HG03196 (cell line): ENCODE results near the gene RBMS2.

ENCODE experiments used
- ATAC-seq: cut with Tn5 transposase; IDR thresholded peaks from one replicate; pipeline ENCODE4 v1.9.1; 2021; ENCODE audit not compliant: unreplicated experiment

Gene RBMS2

DNA sequence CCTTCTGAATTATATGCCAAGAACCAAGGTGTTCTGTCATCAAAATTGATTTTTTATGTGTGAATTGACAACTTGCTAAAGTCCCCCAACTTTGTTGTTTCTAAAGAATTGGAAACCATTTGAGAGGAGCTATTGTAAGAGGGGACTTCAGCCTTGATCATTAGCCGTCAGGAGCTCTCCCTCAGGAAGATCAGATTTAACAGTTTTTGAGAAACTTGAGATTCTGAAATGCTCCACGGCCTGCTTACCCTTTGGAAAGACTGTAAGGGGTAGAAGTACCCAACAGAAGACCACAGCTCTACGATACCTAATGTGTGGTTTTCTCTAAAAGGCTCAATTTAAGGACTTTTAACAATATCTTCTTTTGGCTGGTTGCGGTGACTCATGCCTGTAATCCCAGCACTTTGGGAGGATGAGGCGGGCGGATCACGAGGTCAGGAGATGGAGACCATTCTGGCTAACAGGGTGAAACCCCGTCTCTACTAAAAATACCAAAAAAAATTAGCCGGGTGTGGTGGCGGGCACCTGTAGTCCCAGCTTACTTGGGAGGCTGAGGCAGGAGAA, 57.4 kb downstream of the RBMS2 start:
- no peak for ATAC-seq

DNA sequence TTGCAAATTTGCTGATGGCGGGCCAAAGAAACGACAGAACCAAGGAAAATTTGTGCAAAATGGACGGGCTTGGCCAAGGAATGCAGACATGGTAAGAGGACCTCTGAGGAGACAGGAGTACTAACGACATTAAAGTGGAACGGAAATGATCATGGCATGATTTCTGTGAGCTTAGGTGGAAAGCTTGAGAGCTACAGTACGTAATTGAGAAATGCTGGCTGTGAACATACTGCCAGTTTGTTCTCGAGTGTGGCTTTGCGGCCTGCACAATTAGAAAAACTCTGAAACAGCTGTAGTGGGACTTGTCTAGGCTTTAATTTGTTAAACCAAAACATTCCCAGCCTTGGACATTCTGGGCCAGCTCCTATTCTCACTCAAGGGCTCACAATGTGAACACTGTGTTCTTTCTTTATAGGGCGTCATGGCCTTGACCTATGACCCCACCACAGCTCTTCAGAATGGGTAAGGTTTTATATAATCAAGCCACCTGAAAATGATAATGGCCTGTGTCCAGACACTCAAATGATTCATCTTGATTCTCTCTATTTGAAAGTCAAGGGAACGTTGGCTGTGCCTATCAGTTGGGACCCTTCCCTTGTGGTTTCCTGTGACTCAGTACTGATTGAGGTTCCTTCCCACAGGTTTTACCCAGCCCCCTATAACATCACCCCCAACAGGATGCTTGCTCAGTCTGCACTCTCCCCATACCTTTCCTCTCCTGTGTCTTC, 60.0 kb downstream of the RBMS2 start:
- ATAC-seq, result no peak

DNA sequence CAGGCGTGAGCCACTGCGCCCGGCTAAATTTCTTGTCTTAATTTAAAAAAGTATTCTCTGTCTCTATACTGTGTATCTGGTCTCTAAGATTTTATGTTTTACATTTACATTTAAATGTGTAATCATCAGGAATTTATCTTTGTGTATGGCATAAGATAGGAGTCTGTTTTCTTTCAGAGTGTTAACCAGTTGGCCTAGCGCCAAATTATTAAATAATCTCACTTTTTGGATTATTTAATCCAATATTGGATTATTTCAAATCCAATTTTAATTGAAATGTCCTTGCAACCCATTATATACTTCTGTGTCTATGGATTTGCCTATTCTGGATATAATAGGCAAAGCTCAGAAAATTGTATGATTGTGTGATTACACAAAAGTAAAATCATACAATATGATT, 63.5 kb downstream of the RBMS2 start:
- ATAC-seq, result no peak

DNA sequence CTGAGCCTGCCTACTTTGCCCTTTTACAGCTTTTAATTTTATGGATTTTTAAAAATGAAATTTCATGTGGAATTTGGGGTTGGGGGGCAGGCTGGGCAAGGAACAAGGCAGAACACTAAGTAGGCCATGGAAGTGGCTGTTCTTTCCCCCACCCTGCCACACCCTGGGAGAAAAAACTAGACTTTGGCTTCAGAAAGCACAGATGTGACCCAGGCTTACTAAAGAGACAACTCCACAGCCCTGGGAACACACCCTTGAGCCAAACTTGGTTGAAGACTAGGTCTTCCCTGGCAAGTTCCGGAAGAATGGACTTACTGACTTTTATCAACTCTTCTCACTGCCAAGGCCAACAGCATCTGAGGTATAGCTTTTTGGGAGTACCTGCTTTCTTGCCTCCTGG, 68.2 kb downstream of the RBMS2 start:
- no peak for ATAC-seq

DNA sequence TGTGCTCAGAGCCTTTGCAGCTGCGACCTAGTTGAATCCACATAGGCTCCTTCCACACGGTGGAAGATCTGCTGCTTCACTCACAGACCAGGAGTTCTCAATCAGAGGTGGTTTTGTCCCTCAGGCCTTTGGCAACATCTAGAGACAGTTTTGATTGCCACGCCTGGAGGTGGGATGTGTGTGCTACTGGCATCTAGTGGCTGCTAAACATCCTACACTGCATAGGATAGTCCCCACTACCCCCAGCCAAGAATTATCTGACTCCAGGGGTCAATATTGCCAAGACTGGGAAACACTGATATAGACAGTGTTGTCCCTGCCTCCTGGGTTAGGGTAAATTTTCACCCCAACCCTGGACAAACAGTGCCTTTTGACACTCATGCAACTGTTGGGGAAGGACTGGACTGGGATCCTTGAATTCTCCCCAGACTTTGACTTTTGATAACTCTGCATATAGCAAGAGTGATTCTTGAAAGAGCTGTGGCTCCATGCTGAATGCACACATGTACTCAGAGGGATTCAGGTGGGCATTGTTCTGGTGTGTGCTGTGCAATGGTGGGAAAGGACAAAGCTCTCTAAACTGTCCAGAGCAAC, 68.7 kb downstream of the RBMS2 start:
- no peak for ATAC-seq

DNA sequence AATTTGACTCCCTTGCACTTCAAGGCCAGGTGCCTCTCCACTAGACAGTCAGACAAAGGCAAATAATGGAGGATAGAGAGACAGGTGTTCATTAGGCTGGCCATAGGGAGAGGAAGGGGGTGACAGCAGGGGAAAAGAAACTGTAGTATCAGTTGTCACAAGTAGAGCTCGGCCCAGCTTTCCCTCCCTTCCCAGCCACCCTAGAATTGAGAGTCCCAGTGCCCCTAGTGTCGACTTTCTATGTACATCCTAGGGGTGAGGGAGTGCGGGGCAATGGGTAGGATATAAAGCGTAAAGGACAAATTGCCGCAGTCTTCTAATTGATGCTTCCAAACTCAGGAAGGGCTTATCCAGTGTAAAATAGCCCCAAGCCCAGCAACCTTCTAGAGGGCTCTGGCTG, 69.5 kb downstream of the RBMS2 start:
- no peak for ATAC-seq

DNA sequence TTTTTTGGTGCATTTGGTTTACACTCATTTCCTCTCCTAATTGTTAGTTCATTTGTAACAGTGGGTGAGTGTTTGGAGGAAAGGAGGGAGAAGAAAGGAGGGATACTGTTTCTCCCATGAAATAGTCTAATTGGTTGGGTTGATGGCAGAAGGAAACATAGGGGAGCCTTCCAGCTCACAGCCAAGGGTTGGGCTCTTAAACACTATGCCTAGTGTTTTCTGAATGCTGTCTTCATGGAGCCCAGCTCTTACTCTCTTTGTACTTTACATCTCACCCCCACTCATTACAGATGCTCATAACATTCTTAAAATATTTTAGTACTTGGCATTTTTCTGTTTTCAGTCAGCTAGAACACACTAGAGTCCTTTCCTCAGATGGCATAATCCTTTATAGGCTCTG, 70.3 kb downstream of the RBMS2 start:
- no peak for ATAC-seq

DNA sequence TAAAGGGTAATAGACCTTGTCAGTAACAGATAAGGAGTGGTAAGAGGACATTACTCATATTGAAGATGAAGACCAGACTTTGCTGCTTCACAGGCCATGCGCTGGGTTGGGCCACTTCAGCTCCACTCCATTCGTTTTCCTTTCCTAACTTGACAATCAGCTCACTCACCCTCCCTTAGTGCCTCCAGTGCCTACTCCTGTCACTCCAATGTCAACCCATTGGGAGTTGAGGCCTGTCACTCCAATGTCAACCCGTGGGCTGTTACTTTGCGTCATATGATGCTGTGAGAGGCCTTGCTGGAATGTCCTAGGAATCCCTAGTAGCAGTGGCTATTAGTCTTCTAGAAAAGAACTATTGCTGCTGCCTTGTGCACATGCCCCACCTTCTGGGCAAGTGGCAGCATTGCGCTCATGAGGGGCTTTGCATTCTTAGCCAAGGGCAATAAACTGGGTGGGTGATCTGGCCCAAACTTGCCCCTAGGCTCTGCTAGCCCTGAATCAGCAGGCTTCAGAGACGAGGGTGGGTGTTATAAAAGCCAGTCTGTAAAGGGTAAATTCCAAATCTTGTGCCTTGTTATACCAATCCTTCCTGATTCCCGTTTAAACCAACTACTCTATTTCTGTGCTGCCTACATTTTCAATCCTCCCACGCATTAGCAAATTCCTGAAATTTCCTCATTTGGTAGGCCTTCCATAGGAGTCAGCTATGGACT, 72.4 kb downstream of the RBMS2 start:
- no peak for ATAC-seq

DNA sequence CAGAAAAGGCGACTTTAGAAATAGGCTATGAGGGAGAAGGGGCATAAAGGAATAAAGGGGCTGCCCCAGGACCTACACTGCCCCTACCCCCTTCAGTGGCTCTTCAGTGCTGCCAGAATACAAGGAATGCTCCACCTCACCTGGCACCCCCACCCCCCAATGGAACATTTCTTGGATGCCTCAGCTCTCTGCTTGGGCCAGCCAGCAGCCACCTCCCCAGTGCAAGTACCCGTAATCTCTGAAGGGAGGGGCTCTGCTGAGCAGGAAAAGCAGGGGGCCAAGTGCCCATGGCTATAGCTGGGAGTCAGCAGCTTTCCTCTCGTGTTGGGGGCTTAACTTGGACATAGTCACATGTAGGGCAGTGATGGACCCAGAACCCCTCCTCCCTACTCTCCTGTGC, 75.2 kb downstream of the RBMS2 start:
- no peak for ATAC-seq

DNA sequence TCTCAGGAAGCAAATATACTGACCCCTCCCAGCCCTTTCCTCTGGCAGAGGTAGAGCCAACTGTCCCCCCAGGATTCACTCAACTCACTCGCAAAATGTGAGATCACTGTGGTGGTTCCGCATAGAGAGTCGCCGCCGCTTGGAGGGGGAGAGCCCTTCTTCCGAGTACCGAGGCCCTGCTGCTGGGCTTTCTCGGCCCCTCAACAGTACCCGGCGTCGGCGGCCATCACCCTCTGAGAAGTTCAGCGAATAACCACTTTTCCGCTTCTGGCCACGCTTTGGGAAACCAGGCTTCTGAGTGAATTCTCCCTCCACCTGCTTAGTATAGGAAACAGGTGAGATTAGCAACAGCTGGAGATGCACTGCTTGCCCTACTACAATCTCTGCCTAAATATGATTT, 77.4 kb downstream of the RBMS2 start:
- ATAC-seq, result no peak

DNA sequence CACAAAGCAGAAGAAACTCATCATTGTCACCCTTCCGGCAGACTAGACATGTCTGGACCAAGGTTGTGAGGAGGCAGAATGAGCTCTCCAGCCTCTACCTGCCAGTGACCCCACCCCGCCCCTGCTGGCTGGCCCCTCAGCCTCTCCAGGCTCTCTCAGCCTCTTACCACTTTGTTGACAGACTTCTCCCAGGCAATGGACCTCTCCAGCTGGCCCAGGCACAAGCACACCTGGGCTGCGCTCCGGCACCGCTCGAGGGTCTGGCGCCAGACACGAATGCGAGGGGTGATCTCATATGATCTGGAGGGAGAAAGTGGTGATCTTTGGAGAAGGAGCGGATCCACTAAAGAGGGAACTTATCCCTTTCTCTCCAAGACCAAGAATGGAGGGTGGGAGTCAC, 78.2 kb downstream of the RBMS2 start:
- ATAC-seq, result no peak

DNA sequence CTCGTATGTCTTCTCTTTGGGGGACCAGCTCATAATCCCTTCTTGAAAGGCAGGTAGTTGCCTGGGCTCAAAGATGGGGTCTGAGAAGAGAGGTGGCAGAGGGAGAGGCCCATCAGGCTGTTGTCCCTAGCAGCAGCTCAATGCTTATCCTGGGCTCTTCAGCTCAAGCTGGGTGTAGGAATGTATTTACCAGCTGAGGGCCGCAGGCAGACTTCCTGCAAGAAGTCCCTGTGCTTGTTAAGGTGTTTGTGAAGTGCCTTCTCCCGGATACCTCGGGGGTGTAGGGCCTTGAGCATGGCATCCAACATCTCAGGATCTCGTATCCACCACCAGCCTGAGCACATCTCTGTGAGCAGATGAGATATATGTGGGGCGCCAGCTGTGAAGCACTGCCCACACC, 79.1 kb downstream of the RBMS2 start:
- ATAC-seq, result no peak

DNA sequence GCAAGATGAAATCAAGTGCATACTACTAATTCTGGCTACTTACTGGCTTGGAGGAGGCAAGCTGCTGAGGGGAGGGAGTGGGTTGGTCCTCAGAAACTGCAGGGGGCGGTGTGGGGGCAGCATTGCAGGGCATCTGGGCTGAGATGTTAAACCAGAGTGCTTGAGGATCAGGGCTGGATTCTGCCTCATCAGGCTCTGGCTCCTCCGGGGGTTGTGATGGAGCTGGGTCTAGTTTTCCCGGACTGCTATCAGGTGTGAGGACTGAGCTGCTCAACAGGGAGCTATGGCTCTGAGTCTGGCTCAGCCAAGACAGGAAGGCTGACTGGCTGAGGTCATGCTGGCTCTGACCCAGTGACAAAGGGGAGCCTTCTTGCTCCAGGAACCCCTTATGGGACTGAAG, 79.9 kb downstream of the RBMS2 start:
- no peak for ATAC-seq

DNA sequence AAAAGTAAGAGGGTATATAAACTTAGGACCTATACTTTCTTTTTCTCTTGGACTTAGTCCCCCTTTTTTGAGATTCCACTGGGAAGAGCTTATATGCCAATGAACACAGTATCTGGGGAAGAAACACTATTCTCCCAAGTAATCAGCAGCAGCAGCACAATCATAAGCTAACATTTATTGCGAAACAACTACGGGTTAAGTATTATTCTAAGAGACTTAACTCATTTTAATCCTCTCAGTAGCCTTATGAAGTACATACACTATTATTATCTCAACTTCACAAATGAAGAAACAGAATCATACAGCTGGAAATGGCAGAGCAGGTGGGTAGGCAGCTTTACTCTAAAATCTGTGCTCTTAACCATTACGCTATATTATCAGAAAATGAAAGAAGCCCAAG, 80.6 kb downstream of the RBMS2 start:
- ATAC-seq, result no peak

DNA sequence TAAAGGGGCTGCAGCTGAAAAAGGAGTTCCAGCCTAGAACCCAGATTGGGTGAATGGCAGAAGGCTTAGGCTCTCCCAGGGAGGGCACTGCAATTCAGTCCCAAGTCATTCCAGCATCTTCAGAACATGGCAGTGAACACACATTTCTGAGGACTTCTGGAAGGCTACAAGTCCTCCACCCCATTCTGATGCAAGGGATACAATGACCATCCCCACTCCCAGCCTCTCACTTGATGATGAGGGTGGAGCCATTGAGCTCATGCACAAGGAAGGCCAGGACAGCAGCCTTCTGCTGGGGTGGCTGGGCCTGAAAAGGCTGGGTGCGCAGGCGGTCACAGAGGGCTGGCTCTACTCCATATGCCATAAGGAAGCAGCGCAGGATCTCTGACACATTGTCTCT, 82.7 kb downstream of the RBMS2 start:
- ATAC-seq, result no peak

DNA sequence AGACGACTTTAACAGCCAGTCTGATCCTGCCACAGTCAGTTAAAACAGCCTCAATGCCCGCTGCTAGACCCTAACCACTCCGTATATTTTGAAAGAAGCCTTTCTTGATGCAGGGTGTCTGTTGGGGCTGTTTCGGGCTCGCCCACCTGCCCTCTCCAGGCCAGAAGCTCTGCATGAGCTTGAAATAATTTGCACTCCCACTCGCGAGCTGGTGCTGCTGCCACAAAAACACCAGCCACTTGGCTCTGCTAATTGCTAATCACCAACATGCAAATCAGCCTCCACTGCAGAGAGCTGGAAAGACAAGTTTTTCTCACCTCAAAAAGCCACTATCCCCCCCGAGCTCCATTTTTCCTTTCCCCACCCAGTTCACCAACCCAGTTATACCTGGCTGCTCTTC, 93.0 kb downstream of the RBMS2 start:
- no peak for ATAC-seq

DNA sequence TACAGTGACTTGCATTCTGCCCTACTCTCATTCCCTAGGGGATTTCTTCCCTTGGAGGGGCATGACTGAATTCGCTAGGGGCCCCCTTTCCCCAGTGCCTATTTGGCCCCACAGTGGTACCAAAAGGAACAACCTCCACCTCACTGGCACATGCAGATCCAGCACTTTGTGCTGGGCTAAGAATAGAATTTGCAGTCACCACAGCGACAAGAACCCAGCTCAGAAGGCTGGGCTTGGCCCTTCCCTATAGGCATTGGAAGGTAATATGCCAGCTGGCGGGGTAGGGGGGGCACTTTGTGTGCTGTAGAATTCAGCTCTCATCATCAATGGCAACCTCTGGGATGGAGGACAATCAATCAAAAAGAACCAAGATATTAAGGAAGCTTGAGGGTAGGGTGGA, 94.6 kb downstream of the RBMS2 start:
- no peak for ATAC-seq

DNA sequence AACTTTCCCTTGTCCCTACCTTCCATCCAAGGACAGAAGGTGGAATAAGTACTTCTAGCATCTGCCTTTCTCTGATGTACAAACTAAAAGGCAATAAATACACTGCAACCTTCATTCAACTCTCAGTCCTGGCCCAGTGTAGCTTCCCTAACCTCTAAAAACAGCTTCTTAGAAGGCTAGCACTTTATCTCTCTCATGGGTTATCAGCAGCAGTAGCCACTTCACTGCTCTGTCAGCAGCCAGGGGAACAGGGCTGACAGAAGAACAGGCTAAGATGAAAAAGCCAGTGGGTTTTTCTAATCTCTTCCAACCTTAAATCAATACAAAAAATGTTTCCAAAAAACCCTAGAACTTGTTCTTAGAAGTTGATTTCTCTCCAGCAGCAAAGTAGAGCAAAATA, 95.3 kb downstream of the RBMS2 start:
- ATAC-seq, result no peak

DNA sequence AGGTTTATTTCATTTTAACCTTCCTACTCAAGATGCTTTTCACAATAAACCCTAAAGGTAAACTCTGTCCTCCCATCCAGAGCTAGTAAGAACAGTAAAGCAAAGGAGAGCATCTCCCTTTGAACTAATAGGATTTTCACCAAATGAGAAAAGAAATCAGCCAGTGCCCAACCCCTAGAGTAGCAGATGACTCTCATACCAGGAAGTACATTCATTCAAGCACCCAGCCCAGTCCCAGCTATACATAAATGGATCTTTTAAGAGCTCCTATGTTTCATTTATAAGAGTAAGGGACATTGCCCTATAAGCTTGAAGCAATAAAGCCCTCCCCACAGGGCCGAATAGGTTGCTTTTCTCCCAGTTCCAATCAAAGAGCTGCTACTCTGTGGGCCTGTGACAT, 100.9 kb downstream of the RBMS2 start:
- ATAC-seq, result no peak

DNA sequence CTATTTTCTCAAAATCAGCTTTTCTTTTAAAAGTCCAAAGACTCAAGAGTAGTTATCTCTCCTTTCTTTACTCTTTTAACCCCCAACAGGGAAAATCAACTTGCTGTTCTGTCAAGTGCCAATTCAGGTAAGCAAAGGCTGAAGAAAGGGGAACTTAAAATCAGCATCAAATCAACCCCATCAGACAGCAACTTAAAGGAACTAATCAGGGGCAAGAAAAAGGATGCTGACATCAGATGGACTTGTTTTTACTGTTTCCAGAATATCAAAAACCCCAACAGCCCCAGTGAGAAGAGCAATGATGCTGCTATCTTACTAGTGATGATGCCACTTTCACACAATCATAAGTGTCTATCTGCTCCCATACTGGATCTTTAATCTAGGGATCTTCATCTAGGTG, 105.1 kb downstream of the RBMS2 start:
- ATAC-seq, result no peak

DNA sequence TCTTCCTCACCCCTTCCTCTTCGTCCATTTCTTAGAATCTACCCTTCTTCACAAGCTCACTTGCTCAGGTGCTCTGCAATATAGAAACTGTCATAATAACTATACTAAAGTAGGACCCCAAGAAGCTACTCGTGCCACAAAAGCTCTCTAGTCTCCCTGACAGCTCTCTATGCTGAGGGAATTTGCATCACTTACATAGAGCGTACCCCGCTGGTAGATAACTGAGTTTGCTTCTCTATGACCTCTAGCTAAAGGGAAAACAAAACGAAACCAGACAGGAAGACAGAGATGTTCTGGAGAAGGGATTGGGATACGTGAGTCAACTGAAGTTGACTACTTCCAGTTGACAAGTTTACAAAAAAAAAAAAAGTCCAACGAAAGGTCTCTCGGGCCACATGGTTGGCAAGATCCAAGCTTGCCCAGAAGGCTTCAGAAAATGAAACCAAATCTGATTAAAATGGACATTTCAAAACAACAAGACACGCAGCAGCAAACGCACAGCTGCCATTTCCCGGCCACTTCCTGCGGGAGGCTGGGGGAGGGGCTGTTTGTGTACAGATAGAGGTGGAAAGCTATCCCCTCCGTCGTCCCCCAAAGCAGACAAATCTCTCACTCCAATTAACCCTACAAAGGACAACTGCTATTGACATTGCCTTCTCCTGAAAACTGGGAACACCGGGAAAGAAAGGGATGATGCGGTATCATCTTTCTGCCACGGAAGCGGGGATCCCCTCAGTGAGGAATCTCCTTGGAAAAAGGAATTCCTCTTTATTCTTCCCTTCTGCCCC, 107.2 kb downstream of the RBMS2 start:
- ATAC-seq, result no peak
